AG10803 (cell line): ENCODE results near the gene UCN2.

Source experiments
- DNase-seq: peaks from one replicate; pipeline ENCODE4 v3.0.0; 2010; ENCODE audit warnings: low read depth
- H3K4me3 ChIP-seq: 2 replicates; pipeline ENCODE4 v1.5.1; 2011; ENCODE audit warnings: mild to moderate bottlenecking, low read length, control low read depth
- CTCF ChIP-seq: conservative IDR thresholded peaks from 2 replicates; pipeline ENCODE4 v1.5.1; 2011; ENCODE audit warnings: mild to moderate bottlenecking, low read length, control low read depth, inconsistent platforms

Gene UCN2

GRCh38 chr3:48588230-48588629 is 24.6 kb upstream of the UCN2 start:
- no peak overlapping the region for H3K4me3 ChIP-seq
- no peak for DNase-seq
- no peak for TF ChIP-seq CTCF

GRCh38 chr3:48587686-48588085 is 24.1 kb upstream of the UCN2 start:
- no peak for DNase-seq
- H3K4me3 ChIP-seq, result no peak overlapping the region
- TF ChIP-seq CTCF, result no peak

GRCh38 chr3:48585411-48585810 is 21.8 kb upstream of the UCN2 start:
- DNase-seq, result no peak
- H3K4me3 ChIP-seq, result no peak overlapping the region
- TF ChIP-seq CTCF, result no peak

DNA sequence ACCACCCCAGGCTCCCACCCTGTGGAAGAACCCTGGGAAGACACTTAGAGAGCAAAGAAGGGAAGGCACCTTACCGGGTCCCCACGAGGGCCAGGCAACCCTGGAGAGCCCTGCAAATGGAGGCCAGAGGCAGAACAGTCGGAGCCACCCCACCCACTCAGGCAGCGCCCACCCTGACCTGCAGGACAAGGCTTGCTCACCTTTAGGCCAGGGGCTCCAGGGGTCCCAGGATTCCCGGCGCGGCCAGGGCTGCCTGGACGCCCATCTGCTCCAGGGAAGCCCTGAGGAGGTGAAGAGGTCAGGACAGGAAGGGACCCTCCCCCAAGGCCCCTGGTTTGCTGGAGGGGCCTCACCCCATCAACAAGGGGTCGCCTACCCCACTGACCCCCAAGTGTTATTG is 21.3 kb upstream of the UCN2 start:
- no peak overlapping the region for H3K4me3 ChIP-seq
- no peak for DNase-seq
- no peak for TF ChIP-seq CTCF

DNA sequence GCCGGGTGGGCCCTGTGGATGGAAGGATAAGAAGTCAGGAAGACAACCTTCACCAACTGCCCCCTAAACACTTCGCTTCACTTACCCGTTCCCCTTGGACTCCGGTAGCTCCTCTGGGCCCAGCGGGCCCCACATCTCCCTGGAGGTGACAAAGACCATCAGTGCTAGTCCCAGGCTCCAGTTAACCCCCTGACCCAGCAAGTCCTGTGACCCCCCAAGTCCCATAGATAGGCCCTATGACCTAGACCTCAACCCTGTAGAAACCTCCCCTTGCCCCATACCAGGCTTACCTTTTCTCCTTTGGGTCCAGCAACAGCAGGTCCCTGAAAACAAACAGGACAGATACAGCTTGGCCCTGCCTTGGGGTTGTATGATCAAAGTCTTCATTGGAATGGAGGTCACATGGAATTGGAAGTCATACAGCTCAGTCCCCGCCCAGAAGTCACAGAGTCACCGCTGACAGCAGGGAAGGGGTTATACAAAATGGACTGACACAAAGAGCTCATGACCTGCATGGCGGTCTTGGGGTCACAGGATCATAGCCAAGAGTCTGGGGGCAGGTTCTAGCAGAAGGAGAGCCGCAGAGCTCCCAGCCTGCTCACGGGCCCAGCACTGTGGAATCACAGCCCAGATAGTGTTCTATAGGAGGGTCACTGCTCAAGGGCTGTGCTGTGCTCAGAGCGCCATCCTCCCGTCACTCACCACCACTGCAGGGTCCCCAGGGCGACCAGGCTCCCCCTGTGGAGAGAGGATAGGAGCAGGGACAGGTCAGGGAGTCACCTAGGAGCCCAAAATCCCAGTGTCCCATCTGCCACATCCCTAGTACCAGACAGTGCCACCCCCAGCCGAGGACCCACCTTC is 18.3 kb upstream of the UCN2 start:
- TF ChIP-seq CTCF, result no peak

GRCh38 chr3:48576647-48577046 is 13.1 kb upstream of the UCN2 start:
- no peak overlapping the region for H3K4me3 ChIP-seq
- no peak for DNase-seq
- TF ChIP-seq CTCF, result no peak

More for the DNA sequence above, 18.3 kb upstream of the UCN2 start:
- no peak overlapping the region for H3K4me3 ChIP-seq
- no peak for DNase-seq

GRCh38 chr3:48575366-48575765 is 11.8 kb upstream of the UCN2 start:
- no peak for TF ChIP-seq CTCF
- no peak overlapping the region for H3K4me3 ChIP-seq
- DNase-seq, result no peak
